Measurements from ENCODE around the gene GRAP.

- TF ChIP-seq CTCF (IDR thresholded peaks at IDR 0.05 in 8 of 11, conservative IDR thresholded peaks at IDR 0.05 in 3 of 11) (no peak), POLR2AphosphoS5 (IDR thresholded peaks at IDR 0.05) (no peak)
These were observed 58.1 kb downstream of the GRAP start for GRCh38 chr17:18988546-18989173.
